Measurements from ENCODE around the gene ERFE.
A peak's percentile ranks its signal among the peaks of the same experiment; 100 is the strongest.
"Not testable (repeated sequence)": the region's sequence is repeated elsewhere in the genome, so short reads cannot be mapped to it uniquely, and the experiment has no call there.

ERFE gene

GRCh38 chr2:238164906-238165287, 6.1 kb downstream of the ERFE start:
- Mint-ChIP-seq H3K36me3 (ENCODE audit: low read depth) (peaks cover 5% of the 10 kb centered on the region), H3K27me3 (peaks cover 24% of the 10 kb centered on the region), H3K9me3 (no peaks in the 10 kb centered on the region), H3K27ac (no peak overlapping the region), H3K4me3 (no peak overlapping the region), H3K4me1 (peaks cover 6% of the 10 kb centered on the region)
- ATAC-seq (no peak), DNase-seq (no peak)

- DNase-seq = no peak
- ATAC-seq = no peak
- no peaks in the 10 kb centered on the region for H3K9me3 Mint-ChIP-seq
- no peak overlapping the region for H3K27ac Mint-ChIP-seq
- H3K36me3 Mint-ChIP-seq (ENCODE audit: low read depth) = peaks cover 6% of the 10 kb centered on the region
- no peak overlapping the region for H3K4me3 Mint-ChIP-seq
- peaks cover 23% of the 10 kb centered on the region for H3K27me3 Mint-ChIP-seq
- H3K4me1 Mint-ChIP-seq = peaks cover 6% of the 10 kb centered on the region
Observed at GRCh38 chr2:238165288-238165921, 6.6 kb downstream of the ERFE start.

GRCh38 chr2:238166391-238167343, 7.9 kb downstream of the ERFE start:
- no peak overlapping the region for H3K27ac Mint-ChIP-seq
- H3K9me3 Mint-ChIP-seq = no peaks in the 10 kb centered on the region
- peaks cover 14% of the 10 kb centered on the region for H3K36me3 Mint-ChIP-seq (ENCODE audit: low read depth)
- H3K4me3 Mint-ChIP-seq = no peak overlapping the region
- peaks cover 6% of the 10 kb centered on the region for H3K4me1 Mint-ChIP-seq
- peaks cover 17% of the 10 kb centered on the region for H3K27me3 Mint-ChIP-seq
- ATAC-seq = no peak
- DNase-seq = no peak

- Mint-ChIP-seq H3K27ac (no peak overlapping the region), H3K4me1 (peaks cover 6% of the 10 kb centered on the region), H3K36me3 (ENCODE audit: low read depth) (peaks cover 20% of the 10 kb centered on the region), H3K9me3 (no peaks in the 10 kb centered on the region), H3K4me3 (no peak overlapping the region), H3K27me3 (peaks cover 17% of the 10 kb centered on the region)
- no peak for ATAC-seq
- no peak for DNase-seq
Observed at GRCh38 chr2:238167344-238167715, 8.6 kb downstream of the ERFE start.

- peaks cover 6% of the 10 kb centered on the region for H3K4me1 Mint-ChIP-seq
- peaks cover 17% of the 10 kb centered on the region for H3K27me3 Mint-ChIP-seq
- no peaks in the 10 kb centered on the region for H3K9me3 Mint-ChIP-seq
- peaks cover 23% of the 10 kb centered on the region for H3K36me3 Mint-ChIP-seq (ENCODE audit: low read depth)
- H3K4me3 Mint-ChIP-seq = no peak overlapping the region
- no peak for DNase-seq
- no peak for ATAC-seq
- no peak overlapping the region for H3K27ac Mint-ChIP-seq
Observed at GRCh38 chr2:238167761-238168160, 9.0 kb downstream of the ERFE start.

- Mint-ChIP-seq H3K4me3 (no peak overlapping the region), H3K4me1 (peaks cover 6% of the 10 kb centered on the region), H3K27ac (peak overlapping the region; percentile 6), H3K36me3 (ENCODE audit: low read depth) (peaks cover 28% of the 10 kb centered on the region), H3K9me3 (no peaks in the 10 kb centered on the region), H3K27me3 (peaks cover 14% of the 10 kb centered on the region)
- DNase-seq (no peak), ATAC-seq (no peak)
Observed at GRCh38 chr2:238168196-238169047, 9.7 kb downstream of the ERFE start.

- H3K9me3 Mint-ChIP-seq = no peaks in the 10 kb centered on the region
- no peak for DNase-seq
- peak overlapping the region; percentile 6 for H3K27ac Mint-ChIP-seq
- ATAC-seq = no peak
- H3K4me3 Mint-ChIP-seq = no peak overlapping the region
- H3K36me3 Mint-ChIP-seq (ENCODE audit: low read depth) = peaks cover 33% of the 10 kb centered on the region
- peaks cover 14% of the 10 kb centered on the region for H3K27me3 Mint-ChIP-seq
- peaks cover 6% of the 10 kb centered on the region for H3K4me1 Mint-ChIP-seq
Observed at GRCh38 chr2:238169048-238169707, 10.4 kb downstream of the ERFE start.

GRCh38 chr2:238169708-238170251, 11.0 kb downstream of the ERFE start:
- peaks cover 8% of the 10 kb centered on the region for H3K27me3 Mint-ChIP-seq
- peak overlapping the region; percentile 41 for H3K27ac Mint-ChIP-seq
- no peak overlapping the region for H3K4me3 Mint-ChIP-seq
- peaks cover 5% of the 10 kb centered on the region for H3K4me1 Mint-ChIP-seq
- DNase-seq (no peak), ATAC-seq (no peak)
- H3K9me3 Mint-ChIP-seq = no peaks in the 10 kb centered on the region
- H3K36me3 Mint-ChIP-seq (ENCODE audit: low read depth) = peaks cover 34% of the 10 kb centered on the region

- Mint-ChIP-seq H3K36me3 (ENCODE audit: low read depth) (peaks cover 34% of the 10 kb centered on the region), H3K27me3 (peaks cover under 1% of the 10 kb centered on the region), H3K4me3 (no peak overlapping the region), H3K4me1 (peaks cover 3% of the 10 kb centered on the region), H3K27ac (no peak overlapping the region), H3K9me3 (no peaks in the 10 kb centered on the region)
- DNase-seq (no peak), ATAC-seq (no peak)
Observed at GRCh38 chr2:238170386-238171071, 11.8 kb downstream of the ERFE start.

- not testable (repeated sequence) for H3K4me3 Mint-ChIP-seq, H3K4me1 Mint-ChIP-seq, ATAC-seq, H3K9me3 Mint-ChIP-seq, H3K27me3 Mint-ChIP-seq, DNase-seq, H3K27ac Mint-ChIP-seq
- H3K36me3 Mint-ChIP-seq (ENCODE audit: low read depth) = peaks cover 34% of the 10 kb centered on the region
Observed at GRCh38 chr2:238171072-238171431, 12.3 kb downstream of the ERFE start.

- H3K9me3 Mint-ChIP-seq = no peaks in the 10 kb centered on the region
- no peak for DNase-seq
Observed at GRCh38 chr2:238171575-238172187, 12.9 kb downstream of the ERFE start.

GRCh38 chr2:238172439-238172838, 13.7 kb downstream of the ERFE start:
- Mint-ChIP-seq H3K36me3 (ENCODE audit: low read depth) (peaks cover 43% of the 10 kb centered on the region), H3K9me3 (no peaks in the 10 kb centered on the region), H3K27me3 (no peaks in the 10 kb centered on the region), H3K27ac (peak overlapping the region; percentile 39), H3K4me3 (no peak overlapping the region), H3K4me1 (peaks cover 3% of the 10 kb centered on the region)
- DNase-seq = no peak
- no peak for ATAC-seq

More at GRCh38 chr2:238171575-238172187, 12.9 kb downstream of the ERFE start:
- Mint-ChIP-seq H3K36me3 (ENCODE audit: low read depth) (peaks cover 37% of the 10 kb centered on the region), H3K4me3 (no peak overlapping the region), H3K4me1 (peaks cover 3% of the 10 kb centered on the region), H3K27ac (no peak overlapping the region), H3K27me3 (no peaks in the 10 kb centered on the region)
- no peak for ATAC-seq

- no peak overlapping the region for H3K4me3 Mint-ChIP-seq
- H3K9me3 Mint-ChIP-seq = no peaks in the 10 kb centered on the region
- H3K36me3 Mint-ChIP-seq (ENCODE audit: low read depth) = peaks cover 49% of the 10 kb centered on the region
- H3K27ac Mint-ChIP-seq = no peak overlapping the region
- peaks cover 3% of the 10 kb centered on the region for H3K4me1 Mint-ChIP-seq
- H3K27me3 Mint-ChIP-seq = no peaks in the 10 kb centered on the region
- DNase-seq (no peak), ATAC-seq (peak; percentile 52)
Observed at GRCh38 chr2:238173692-238174091, 14.9 kb downstream of the ERFE start.
